ENCODE measurements around the gene ZNF569. TPM values are rescaled to one million over a fixed set of nuclear protein-coding genes. Genes with fewer than 3 reads are reported as not detected.

Gene ZNF569
- total and polyA plus RNA-seq, 2 of the 13 experiments (the other 11 are each of a cell fraction or from before 2014, with no cell fraction given): 1.4 to 5.7 TPM

- TF ChIP-seq ZNF558 (CRISPR knock-in tag; IDR thresholded peaks at IDR 0.05; ENCODE audit: borderline replicate concordance) (peak; percentile 85; the same call in 1 of the 2 replicates), TAF1 (CRISPR knock-in tag; IDR thresholded peaks at IDR 0.05) (peak; percentile 80), PTBP1 (IDR thresholded peaks at IDR 0.05; ENCODE audit: low read depth, low read length, poor library complexity, severe bottlenecking) (no peak), NAIF1 (CRISPR knock-in tag; IDR thresholded peaks at IDR 0.05; ENCODE audit: borderline replicate concordance) (no peak), ZFAT (CRISPR knock-in tag; conservative IDR thresholded peaks at IDR 0.05) (no peak), ZNF703 (CRISPR knock-in tag; IDR thresholded peaks at IDR 0.05; ENCODE audit: borderline replicate concordance) (no peak), PLSCR1 (CRISPR knock-in tag; IDR thresholded peaks at IDR 0.05; ENCODE audit: borderline replicate concordance) (no peak), SMC3 (IDR thresholded peaks at IDR 0.05; ENCODE audit: low read length) (no peak), ZNF644 (CRISPR knock-in tag; IDR thresholded peaks at IDR 0.05; ENCODE audit: low read depth) (no peak), GFI1 (CRISPR knock-in tag; IDR thresholded peaks at IDR 0.05; ENCODE audit: borderline replicate concordance) (no peak), CENPT (CRISPR knock-in tag; IDR thresholded peaks at IDR 0.05; ENCODE audit: low read depth) (no peak), ZNF562 (CRISPR knock-in tag; IDR thresholded peaks at IDR 0.05; ENCODE audit: borderline replicate concordance) (no peak), PAWR (CRISPR knock-in tag; IDR thresholded peaks at IDR 0.05; ENCODE audit: borderline replicate concordance) (no peak), TSC22D2 (CRISPR knock-in tag; IDR thresholded peaks at IDR 0.05; ENCODE audit: borderline replicate concordance) (no peak; the same call in 1 of the 2 replicates), ZMYM3 (CRISPR knock-in tag; IDR thresholded peaks at IDR 0.05) (peak; percentile 67; the same call in 1 of the 2 replicates), KLF16 (CRISPR knock-in tag; IDR thresholded peaks at IDR 0.05) (peak in 1 of 2 experiments; percentile 65; a peak in 2 of 4 replicates), ZBTB25 (CRISPR knock-in tag; IDR thresholded peaks at IDR 0.05) (no peak)
- TF ChIP-seq, protein P1, sequence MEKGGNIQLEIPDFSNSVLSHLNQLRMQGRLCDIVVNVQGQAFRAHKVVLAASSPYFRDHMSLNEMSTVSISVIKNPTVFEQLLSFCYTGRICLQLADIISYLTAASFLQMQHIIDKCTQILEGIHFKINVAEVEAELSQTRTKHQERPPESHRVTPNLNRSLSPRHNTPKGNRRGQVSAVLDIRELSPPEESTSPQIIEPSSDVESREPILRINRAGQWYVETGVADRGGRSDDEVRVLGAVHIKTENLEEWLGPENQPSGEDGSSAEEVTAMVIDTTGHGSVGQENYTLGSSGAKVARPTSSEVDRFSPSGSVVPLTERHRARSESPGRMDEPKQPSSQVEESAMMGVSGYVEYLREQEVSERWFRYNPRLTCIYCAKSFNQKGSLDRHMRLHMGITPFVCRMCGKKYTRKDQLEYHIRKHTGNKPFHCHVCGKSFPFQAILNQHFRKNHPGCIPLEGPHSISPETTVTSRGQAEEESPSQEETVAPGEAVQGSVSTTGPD (CRISPR knock-in tag; IDR thresholded peaks at IDR 0.05): 0 out of 2 replicates have a peak, but pooled peaks have one; percentile 73
- TF ChIP-seq, protein P2, sequence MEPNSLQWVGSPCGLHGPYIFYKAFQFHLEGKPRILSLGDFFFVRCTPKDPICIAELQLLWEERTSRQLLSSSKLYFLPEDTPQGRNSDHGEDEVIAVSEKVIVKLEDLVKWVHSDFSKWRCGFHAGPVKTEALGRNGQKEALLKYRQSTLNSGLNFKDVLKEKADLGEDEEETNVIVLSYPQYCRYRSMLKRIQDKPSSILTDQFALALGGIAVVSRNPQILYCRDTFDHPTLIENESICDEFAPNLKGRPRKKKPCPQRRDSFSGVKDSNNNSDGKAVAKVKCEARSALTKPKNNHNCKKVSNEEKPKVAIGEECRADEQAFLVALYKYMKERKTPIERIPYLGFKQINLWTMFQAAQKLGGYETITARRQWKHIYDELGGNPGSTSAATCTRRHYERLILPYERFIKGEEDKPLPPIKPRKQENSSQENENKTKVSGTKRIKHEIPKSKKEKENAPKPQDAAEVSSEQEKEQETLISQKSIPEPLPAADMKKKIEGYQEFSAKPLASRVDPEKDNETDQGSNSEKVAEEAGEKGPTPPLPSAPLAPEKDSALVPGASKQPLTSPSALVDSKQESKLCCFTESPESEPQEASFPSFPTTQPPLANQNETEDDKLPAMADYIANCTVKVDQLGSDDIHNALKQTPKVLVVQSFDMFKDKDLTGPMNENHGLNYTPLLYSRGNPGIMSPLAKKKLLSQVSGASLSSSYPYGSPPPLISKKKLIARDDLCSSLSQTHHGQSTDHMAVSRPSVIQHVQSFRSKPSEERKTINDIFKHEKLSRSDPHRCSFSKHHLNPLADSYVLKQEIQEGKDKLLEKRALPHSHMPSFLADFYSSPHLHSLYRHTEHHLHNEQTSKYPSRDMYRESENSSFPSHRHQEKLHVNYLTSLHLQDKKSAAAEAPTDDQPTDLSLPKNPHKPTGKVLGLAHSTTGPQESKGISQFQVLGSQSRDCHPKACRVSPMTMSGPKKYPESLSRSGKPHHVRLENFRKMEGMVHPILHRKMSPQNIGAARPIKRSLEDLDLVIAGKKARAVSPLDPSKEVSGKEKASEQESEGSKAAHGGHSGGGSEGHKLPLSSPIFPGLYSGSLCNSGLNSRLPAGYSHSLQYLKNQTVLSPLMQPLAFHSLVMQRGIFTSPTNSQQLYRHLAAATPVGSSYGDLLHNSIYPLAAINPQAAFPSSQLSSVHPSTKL (CRISPR knock-in tag; IDR thresholded peaks at IDR 0.05): no peak
- TF ChIP-seq, protein P3, sequence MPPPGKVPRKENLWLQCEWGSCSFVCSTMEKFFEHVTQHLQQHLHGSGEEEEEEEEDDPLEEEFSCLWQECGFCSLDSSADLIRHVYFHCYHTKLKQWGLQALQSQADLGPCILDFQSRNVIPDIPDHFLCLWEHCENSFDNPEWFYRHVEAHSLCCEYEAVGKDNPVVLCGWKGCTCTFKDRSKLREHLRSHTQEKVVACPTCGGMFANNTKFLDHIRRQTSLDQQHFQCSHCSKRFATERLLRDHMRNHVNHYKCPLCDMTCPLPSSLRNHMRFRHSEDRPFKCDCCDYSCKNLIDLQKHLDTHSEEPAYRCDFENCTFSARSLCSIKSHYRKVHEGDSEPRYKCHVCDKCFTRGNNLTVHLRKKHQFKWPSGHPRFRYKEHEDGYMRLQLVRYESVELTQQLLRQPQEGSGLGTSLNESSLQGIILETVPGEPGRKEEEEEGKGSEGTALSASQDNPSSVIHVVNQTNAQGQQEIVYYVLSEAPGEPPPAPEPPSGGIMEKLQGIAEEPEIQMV (CRISPR knock-in tag; IDR thresholded peaks at IDR 0.05; ENCODE audit: low read depth): peak; percentile 59; the same call in 1 of the 2 replicates
Measured at GRCh38 chr19:37466798-37467607, at the start of gene ZNF569 (continued).

Measured in HepG2 (cell line).